ENCODE results near the gene TTLL3.

GRCh38 chr3:9806137-9806536 lies 3.9 kb upstream of the TTLL3 start:
- TF ChIP-seq CTCF (optimal IDR thresholded peaks at IDR 0.05 in 1 of 3, IDR thresholded peaks at IDR 0.05 in 1 of 3, conservative IDR thresholded peaks at IDR 0.05 in 1 of 3; ENCODE audit: extremely low read depth in 1 of 3, insufficient read depth in 2 of 3, low read length in 3 of 3) (no peak), EZH2 (IDR thresholded peaks at IDR 0.05; ENCODE audit: low read length) (no peak)
